Cardiac septum (tissue), 1 donor: ENCODE data around the gene CCDC124. TPM values are rescaled to one million over a fixed set of nuclear protein-coding genes. Genes with fewer than 3 reads are reported as not detected.
A peak's percentile ranks its signal among the peaks of the same experiment; 100 is the strongest.
"Not testable (repeated sequence)": the region's sequence is repeated elsewhere in the genome, so short reads cannot be mapped to it uniquely, and the experiment has no call there.

Source experiments
- DNase-seq: peaks from one replicate; pipeline ENCODE4 v3.0.0-alpha.2; 2020; ENCODE audit warnings: low spot score
- intact Hi-C: fragments of 100-400 bp; cut with DNase I; formaldehyde crosslinking; loops from one replicate; pipeline ENCODE4 v1.14.0; 2022
- long read RNA-seq: library from polyadenylated mRNA; unstranded; transcript quantifications from one replicate; pipeline ENCODE4 v2.0.0, GENCODE V29; 2021
- total RNA-seq: library from RNA; stranded (reverse); fragmentation: NEBNext Ultra II Directional; extraction: Animal tissue kit (Norgen Biotek cat#: 25700); gene quantifications from one replicate; pipeline ENCODE4 v1.2.1, GENCODE V29; 2021
- donor health status: DM: no; HTN: no; CAD: no.

CCDC124 gene, protein sequence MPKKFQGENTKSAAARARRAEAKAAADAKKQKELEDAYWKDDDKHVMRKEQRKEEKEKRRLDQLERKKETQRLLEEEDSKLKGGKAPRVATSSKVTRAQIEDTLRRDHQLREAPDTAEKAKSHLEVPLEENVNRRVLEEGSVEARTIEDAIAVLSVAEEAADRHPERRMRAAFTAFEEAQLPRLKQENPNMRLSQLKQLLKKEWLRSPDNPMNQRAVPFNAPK
- total RNA-seq: 71.3 TPM
- long read RNA-seq, transcript CCDC124-201 (5 exons, 938 nt): major isoform, 65 of 79 reads
- long read RNA-seq, partial matches to known transcripts: 13 of 79 reads
- long read RNA-seq, other reads (novel, unspliced or antisense): 0 of 79 reads

DNA sequence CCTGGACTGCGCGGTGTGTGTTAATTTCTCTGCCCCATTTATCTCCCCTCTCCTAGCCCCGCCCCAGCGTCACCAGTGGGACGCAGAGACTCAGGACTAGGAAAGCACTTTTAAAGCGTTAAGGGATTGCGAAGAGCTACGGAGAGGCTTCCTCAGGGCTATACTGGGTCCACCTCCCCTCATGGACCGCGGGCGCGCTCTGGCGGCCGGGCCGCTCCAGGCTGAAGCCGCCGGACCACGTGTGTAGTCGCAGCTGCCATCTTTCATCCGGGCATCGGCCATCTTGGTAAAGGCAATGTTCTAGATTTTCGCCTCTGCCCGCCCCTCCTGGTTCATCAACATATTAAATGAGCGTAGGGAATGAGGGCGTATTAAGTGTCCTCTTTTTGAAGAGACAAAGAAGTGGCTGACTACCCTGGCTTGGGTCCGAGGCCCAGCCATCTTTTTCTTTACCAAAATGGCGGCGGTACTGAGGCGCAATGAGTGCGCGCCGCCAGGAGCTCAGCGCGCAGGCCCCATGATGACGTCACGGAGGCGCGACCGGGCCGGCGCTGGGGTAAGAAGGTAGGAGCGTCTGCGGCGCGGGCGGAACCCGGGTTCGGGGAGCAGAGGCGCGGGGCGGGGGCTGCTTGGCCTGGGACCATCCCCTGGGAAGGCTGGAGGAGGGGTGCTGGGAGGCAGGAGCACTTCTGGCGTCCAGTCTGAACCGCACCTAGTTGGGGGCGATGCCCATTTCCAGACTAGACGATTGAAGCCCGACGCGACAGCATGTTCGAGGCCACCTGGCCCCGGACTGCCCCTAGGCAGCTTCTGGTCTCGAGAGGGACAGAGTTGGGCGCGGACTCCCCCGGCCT lies at the start of gene CCDC124:
Gene CCDC124 (plus strand): TSS at position 531 of the 854 bp plus-strand sequence. CDS start 3,406 bp downstream, outside the sequence.
- DNase-seq: peak; percentile 94

DNA sequence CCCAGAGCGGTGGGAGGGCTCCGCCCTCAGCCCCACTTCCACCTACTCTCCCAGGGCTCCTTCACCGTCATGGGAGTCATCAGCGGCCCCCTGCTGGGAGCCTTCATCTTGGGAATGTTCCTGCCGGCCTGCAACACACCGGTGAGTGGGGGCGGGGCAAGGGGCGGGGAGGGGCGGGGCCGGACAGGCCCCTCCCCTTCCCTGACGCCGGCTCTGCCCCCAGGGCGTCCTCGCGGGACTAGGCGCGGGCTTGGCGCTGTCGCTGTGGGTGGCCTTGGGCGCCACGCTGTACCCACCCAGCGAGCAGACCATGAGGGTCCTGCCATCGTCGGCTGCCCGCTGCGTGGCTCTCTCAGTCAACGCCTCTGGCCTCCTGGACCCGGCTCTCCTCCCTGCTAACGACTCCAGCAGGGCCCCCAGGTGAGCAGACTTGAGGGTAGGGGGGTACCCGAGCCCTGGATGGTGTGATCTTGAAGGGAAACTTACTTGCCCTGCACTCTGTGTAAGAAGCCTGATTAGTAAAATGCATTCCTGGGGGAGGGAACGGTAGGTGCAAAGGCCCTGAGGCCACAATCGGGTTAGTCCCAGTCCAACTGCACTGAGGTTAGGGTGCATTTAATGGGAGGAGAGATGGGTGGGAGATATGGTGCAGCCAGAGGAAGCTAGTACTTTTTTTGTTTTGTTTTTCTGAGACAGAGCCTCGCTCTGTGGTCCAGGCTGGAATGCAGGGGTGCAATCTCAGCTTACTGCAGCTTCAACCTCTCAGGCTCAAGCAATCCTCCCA lies 49.0 kb upstream of the CCDC124 start:
- no peak for DNase-seq
- intact Hi-C loops: no loop called here

More for the DNA sequence above, at the start of gene CCDC124:
- intact Hi-C loops: loop anchor here (1.0 kb wide), 1 partner anchor 73 kb away; the partner anchor contains the start of gene RPL18A

DNA sequence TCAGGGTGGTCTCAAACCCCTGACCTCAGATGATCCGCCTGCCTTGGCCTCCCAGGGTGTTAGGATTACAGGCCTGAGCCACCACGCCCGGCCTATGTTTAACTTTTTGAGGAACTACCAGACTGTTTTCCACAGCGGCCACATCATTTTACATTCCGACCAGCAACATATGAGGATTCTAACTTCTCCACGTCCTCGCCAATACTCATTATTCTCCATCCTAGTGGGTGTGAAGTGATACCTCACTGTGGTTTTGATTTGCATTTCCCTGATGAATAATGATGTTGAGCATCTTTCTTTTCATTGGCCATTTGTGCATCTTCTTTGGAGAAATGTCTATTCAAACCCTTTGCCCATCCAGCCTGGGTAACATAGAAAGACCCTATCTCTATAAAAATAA lies 46.3 kb upstream of the CCDC124 start:
- DNase-seq: no peak
- intact Hi-C loops: no loop called here

DNA sequence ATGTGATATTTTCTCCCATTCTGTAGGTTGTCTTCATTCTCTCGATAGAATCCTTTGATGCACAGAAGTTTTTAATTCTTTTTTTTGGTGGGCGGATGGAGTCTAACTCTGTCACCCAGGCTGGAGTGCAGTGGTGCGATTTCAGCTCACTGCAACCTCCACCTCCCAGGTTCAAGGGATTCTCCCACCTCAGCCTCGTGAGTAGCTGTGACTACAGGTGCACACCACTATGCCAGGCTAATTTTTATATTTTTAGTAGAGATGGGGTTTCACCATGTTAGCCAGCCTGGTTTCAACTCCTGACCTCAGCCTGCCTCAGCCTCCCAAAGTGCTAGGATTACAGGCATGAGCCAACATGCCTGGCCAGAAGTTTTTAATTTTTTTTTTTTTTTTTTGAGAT lies 45.6 kb upstream of the CCDC124 start:
- DNase-seq, intact Hi-C loops: not testable (repeated sequence)

DNA sequence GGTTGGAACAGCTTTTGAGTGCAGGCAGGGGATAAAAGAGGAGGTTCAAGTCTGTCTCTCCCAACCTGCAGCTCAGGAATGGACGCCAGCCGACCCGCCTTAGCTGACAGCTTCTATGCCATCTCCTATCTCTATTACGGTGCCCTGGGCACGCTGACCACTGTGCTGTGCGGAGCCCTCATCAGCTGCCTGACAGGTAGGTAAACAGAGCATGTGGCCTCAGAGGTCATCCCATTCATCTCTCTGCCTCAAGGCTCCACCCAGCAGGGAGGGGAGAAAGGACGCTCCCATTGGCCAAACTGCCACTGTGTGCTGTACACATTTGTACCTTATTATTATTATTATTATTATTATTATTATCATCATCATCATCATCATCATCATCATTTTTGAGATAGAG lies 44.6 kb upstream of the CCDC124 start:
- no peak for DNase-seq
- intact Hi-C loops: no loop called here

DNA sequence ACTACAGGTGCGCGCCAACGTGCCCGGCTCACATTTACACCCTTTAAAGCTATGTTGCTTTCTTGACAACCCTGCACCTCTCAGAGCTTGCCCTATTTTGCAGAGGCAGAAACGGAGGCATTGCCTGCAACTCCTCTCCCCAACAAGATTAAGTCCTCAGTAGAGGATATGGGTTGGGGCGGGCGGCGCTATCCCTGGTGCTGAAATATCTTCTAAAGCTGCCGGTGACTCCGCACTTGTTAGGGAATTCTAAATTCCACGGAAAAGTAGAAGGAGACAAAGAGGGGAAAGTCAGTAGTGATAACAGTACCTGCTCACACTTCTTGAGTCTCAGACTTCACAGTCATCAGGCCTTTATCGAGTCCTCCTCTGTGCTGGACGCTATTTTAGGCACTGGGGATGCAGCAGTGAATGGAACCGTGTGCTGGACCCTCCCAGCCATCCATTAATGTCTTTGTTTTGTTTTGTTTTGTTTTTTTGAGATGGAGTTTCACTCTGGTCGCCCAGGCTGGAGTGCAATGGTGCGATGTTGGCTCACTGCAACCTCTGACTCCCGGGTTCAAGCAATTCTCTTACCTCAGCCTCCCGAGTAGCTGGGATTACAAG lies 43.1 kb upstream of the CCDC124 start:
- no peak for DNase-seq
- intact Hi-C loops: no loop called here

DNA sequence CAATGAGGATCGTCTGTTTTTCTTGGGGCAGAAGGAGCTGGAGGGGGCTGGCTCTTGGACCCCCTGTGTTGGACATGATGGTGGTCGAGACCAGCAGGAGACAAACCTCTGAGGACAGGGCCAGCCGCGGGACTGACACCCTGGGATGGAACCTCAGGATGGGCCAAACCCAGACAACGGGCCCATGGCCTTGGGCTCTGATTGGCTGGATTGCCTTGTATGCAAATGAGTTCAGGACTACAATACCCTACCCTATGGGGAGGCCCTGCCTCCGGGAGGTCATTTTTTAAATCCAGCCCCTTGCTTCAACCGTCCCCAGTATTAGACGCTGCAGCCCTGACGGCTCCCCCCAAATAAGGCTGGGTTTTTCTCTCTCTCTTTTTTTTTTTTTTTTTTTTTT lies 39.0 kb upstream of the CCDC124 start:
- intact Hi-C loops: no loop called here

DNA sequence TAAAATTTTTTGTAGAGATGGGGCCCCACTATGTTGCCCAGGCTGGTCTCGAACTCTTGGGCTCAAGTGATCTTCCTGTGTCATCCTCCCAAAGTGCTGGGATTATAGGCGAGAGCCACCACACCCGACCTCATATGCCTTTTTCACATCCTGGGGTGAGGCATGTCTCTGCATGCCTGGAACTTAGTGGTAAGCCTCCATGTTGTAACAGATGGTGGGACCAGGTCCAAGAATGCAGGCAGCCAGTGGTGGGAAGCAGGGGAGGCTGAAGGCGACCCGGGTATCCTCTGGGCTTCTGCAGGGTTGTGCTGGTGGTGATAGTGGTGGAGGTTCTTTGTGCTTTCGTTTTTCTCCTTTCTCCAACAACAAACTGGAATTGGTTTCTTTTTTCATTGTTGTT lies 30.1 kb upstream of the CCDC124 start:
- no peak for DNase-seq

More for the DNA sequence above, 39.0 kb upstream of the CCDC124 start:
- no peak for DNase-seq

DNA sequence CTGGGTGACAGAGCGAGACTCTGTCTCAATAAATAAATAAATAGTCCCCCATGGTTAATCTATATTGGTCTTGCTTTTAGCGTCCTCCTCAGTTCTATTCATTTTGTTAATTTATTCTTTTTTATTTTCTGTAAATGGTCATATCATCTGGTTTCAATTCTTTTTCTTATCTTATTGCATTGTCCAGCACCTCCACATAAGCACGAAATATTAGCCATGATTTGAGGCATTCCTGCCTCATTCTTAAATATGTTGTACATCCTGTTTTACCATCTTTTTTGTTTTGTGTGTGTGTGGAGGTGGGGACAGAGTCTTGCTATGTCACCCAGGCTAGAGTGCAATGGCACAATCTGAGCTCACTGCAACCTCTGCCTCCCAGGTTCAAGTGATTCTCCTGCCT lies 24.6 kb upstream of the CCDC124 start:
- intact Hi-C loops: no loop called here
- DNase-seq: no peak

More for the DNA sequence above, 30.1 kb upstream of the CCDC124 start:
- intact Hi-C loops: no loop called here

DNA sequence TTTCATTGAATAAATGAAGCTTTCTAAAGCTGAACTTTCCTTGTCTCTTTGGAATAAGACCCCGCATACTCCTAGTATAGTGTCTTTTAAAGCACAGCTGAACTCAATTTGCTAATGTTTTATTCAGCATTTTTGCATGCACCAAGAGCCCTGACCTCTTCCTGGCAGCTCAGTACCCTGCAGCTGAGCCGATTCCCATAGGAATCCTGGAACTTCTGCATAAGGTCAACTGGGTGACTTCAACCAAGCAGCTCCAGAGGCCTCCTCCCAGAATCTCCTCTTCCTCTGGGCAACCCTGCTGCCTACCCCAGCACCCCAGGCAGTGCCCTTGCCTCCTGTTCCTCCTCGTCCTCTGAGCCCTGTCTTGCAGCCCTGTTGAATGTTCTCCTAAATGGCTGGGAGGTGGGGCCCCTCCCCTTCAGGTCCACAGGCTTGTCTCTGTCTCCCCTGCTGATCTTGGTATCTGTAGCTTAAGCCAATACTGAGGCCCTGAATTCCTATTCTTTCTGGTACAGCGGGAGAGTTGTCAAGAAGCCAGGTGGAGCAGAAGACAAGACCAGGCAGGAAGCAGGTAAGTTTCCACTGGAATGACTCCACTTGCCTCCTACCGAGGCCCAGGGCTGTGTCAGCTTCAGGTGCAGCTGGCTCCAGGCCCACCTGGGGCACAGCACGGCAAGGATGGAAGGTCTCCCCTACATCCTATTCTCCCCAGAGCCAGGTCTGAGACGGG lies 23.6 kb upstream of the CCDC124 start:
- intact Hi-C loops: no loop called here

DNA sequence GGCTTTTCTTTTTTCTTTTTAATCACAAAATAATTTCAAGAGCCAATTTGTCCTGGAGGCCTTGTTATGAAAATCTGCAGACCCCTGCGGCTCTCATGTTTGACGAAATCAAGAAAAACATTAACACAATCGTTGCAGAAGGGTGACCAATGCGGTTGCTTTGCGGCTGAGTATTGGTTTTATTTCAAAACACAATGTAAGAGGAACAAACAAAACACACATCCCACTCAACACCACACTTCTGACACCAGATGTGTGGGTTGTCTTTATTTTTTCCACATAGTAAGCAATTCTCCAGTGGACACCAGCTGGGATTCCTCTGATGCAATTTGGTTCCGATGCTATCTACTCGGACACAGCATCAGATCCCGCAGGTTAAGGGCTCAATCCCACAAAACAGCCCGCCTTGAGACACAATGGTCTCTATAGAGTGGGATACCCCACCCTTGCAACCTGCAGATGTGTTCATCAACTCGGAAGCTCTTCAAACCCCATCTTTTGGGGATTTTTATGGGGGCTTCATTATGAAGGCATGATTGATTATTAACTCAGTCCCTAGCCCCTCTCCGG lies 21.9 kb upstream of the CCDC124 start:
- no peak for DNase-seq
- intact Hi-C loops: no loop called here

More for the DNA sequence above, 23.6 kb upstream of the CCDC124 start:
- DNase-seq: no peak

DNA sequence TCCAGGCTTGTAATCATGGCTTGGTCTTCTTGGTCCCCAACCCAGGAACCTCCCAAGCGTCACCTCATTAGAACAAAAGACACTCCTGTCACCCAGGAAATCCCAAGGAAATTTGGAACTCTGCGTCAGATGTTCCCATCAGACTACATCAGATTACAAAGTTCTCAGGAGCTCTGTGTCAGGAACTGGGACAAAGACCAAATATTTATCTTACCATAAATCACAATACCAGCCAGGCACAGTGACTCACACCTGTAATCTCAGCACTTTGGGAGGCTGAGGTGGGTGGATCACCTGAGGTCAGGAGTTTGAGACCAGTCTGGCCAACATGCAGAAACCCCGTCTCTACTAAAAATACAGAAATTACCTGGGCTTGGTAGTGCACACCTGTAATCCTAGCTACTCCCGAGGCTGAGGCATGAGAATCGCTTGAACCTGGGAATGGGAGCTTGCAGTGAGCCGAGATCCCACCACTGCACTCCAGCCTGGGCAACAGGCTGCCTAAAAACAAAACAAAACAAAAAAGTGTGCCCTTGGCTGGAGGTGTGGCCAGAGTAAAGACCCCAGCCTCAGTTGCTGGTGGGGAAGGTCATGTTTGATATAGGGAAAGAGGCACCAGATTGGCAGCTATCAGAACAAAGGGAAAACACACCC lies 16.7 kb upstream of the CCDC124 start:
- DNase-seq: no peak
- intact Hi-C loops: no loop called here

DNA sequence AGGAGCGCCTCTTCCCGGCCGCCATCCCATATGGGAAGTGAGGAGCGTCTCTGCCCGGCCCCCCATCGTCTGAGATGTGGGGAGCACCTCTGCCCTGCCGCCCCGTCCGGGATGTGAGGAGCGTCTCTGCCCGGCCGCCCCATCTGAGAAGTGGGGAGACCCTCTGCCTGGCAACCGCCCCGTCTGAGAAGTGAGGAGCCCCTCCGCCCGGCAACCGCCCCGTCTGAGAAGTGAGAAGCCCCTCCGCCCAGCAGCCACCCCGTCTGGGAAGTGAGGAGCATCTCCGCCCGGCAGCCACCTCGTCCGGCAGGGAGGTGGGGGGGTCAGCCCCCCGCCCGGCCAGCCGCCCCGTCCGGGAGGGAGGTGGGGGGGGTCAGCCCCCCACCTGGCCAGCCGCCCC lies 14.7 kb upstream of the CCDC124 start:
- DNase-seq, intact Hi-C loops: not testable (repeated sequence)

DNA sequence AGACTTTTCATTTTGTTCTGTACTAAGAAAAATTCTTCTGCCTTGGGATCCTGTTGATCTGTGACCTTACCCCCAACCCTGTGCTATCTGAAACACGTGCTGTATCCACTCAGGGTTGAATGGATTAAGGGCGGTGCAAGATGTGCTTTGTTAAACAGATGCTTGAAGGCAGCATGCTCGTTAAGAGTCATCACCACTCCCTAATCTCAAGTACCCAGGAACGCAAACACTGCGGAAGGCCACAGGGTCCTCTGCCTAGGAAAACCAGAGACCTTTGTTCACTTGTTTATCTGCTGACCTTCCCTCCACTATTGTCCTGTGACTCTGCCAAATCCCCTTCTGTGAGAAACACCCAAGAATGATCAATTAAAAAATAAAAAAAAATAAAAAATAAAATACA lies 13.7 kb upstream of the CCDC124 start:
- DNase-seq, intact Hi-C loops: not testable (repeated sequence)

DNA sequence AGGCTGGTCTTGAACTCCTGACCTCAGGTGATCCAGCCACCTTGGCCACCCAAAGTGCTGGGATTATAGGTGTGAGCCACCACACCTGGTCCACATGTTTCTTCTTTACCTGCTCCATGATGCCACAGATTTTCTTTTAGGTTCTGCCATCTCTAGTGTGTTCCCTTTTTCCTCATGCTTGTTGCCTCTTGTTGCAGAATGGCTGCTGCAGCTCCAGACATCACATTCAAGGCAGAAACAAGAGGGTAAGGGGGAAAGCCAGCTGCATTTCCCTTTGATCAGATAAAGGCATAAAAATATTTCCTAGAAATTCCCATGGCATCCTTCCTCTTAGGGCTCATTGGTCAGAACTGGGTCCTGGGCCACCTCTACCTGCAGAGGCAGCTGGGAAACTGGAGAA lies 12.3 kb upstream of the CCDC124 start:
- no peak for DNase-seq
- intact Hi-C loops: no loop called here

DNA sequence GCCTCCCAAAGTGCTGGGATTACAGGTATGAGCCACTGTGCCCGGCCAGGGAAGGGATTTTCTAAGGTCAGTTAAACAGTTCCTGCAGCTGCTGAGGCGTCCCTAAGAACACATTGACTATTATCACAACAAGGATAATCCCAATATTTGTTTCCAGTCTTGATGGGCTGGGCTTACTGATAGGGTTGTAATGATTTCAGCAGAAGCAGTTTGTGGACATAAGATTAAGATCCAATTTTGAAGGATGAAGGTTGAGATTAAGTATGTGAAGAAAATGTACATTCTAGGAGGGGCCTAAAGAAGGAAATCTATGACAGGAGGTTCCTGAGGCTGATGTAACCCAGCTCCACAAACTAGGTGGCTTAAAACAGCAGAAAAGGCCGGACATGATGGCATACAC lies 10.7 kb upstream of the CCDC124 start:
- no peak for DNase-seq
- intact Hi-C loops: no loop called here

DNA sequence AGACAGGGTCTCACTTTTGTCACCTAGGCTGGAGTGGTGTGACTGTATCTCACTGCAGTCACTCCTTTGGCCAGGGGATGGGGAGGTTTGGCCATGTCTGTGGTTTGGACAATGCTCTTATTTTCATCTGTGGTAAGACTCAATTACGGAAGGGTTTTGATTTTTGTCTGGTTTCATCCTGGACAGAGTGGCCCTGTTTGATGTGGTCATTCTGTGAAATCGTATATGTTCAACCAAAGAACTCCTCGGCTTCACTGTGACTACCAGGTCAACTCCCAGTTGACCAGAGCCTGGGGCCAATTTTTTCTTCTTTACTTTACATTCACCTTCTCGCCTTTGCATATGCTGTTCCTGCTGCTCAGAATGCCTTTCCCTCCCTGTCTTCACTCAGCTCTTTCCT lies 6.8 kb upstream of the CCDC124 start:
- DNase-seq: no peak
- intact Hi-C loops: no loop called here

DNA sequence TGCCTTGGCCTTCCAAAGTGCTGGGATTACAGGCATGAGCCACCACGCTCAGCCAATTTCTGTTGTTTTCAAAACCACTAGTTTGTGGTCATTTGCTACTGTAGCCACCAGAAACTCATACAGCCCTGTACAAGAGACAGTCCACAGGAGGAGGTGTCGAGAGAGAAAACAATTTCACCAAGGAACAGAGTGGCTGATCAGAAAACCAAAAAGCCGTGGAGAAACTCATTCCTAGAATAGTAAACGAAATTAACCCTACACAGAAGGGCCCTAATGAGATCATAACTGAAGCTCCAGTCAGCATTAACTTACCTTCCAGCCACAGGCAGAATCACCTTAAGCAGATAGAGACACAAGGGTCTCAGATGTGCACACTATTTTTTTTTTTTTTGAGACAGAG lies 3.8 kb upstream of the CCDC124 start:
- no peak for DNase-seq
- intact Hi-C loops: no loop called here
